Esophagus (tissue), 2 donors: ENCODE data around the gene LMTK3. TPM values are rescaled to one million over a fixed set of nuclear protein-coding genes. Genes with fewer than 3 reads are reported as not detected.

ENCODE experiments used
- H3K27ac ChIP-seq, 2 donors: one replicate each; pipeline ENCODE4 v1.5.1; 2013; ENCODE audit warnings: low read depth in 2 of 2, mild to moderate bottlenecking in 2 of 2, inconsistent platforms in 1 of 2, low read length in 1 of 2, moderate library complexity in 1 of 2
- H3K27me3 ChIP-seq, 2 donors: one replicate each; pipeline ENCODE4 v1.6.1; 2013; ENCODE audit warnings: low read length in 2 of 2, control low read depth in 1 of 2, mild to moderate bottlenecking in 1 of 2; ENCODE audit not compliant: insufficient read depth in 2 of 2, control insufficient read depth in 1 of 2
- H3K36me3 ChIP-seq, 2 donors: one replicate each; pipeline ENCODE4 v1.6.1; 2013; ENCODE audit warnings: low read length in 1 of 2; ENCODE audit not compliant: control insufficient read depth in 2 of 2, insufficient read depth in 2 of 2
- H3K4me1 ChIP-seq, 2 donors: one replicate each; pipeline ENCODE4 v1.6.1; 2013; ENCODE audit warnings: low read length in 1 of 2; ENCODE audit not compliant: control insufficient read depth in 2 of 2, insufficient read depth in 2 of 2
- H3K4me3 ChIP-seq, 2 donors: one replicate each; pipeline ENCODE4 v1.5.1; 2013; ENCODE audit warnings: low read length in 2 of 2, mild to moderate bottlenecking in 2 of 2, low read depth in 1 of 2, moderate library complexity in 1 of 2
- H3K9me3 ChIP-seq, 2 donors: one replicate each; pipeline ENCODE4 v1.6.1; 2013; ENCODE audit warnings: mild to moderate bottlenecking in 2 of 2, low read depth in 1 of 2, low read length in 1 of 2, moderate library complexity in 1 of 2; ENCODE audit not compliant: control insufficient read depth in 2 of 2, insufficient read depth in 1 of 2
- WGBS, 2 donors: extraction: QIAGEN DNeasy Blood & Tissue Kit; methylation state at CpG; one replicate each; pipeline ENCODE4 v1.1.7; 2013; 5-methylcytosine and 5-hydroxymethylcytosine counted together
- polyA plus RNA-seq, 2 donors: library from polyadenylated mRNA; stranded (reverse); fragments of 200-250 nt; gene quantifications; one replicate each; pipeline ENCODE4 v1.2.3, GENCODE V29; 2013
- donor health status: healthy with polysubstance abuse.
- donor health status: Bipolar disorder and iron deficiency.

Gene LMTK3
- polyA plus RNA-seq, 2 donors: 2.9 to 7.5 TPM

DNA sequence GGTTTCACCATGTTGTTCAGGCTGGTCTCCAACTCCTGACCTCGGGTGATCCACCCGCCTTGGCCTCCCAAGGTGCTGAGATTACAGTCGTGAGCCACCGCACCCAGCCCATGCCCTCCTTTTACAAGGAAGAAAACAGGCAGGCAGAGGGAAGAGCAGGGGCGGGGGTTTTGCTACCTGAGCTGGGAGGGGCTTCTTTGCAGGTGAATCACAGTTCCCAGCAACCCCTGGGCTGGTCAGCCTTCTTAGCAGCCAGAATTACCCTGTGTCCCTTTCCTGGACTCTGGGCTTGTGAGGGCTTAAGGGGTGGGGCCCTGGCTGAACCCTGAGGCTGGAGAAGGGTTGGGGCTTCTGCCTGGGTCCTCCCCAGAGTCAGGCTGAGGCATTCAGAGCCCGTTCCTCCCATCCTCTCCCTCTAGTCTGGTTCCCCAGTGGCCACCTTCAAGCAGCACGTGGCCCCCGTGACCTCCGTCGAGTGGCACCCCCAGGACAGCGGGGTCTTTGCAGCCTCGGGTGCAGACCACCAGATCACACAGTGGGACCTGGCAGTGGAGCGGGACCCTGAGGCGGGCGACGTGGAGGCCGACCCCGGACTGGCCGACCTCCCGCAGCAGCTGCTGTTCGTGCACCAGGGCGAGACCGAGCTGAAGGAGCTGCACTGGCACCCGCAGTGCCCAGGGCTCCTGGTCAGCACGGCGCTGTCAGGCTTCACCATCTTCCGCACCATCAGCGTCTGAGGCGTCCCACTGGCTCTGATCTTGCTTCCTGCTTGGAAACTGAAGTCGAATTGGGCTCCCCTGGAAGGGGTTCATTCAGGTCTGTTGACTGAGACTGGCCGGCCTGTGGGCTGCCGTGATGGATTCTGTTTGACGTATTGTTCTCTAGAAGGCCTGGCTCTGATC lies 59.1 kb downstream of the LMTK3 start:
- H3K4me3 ChIP-seq: no peak overlapping the region
- H3K4me1 ChIP-seq: no peaks in the 10 kb centered on the region
- no peaks in the 10 kb centered on the region for H3K9me3 ChIP-seq
- WGBS, 2 donors: 86 to 89% methylated on average over 33 of the region's 33 CpGs
- H3K36me3 ChIP-seq: peaks cover 22 to 50% of the 10 kb centered on the region in 2 donors
- peak overlapping the region in 1 of 2 donors; percentile 43 for H3K27ac ChIP-seq
- no peaks in the 10 kb centered on the region for H3K27me3 ChIP-seq

GRCh38 chr19:48451624-48452023 lies 60.0 kb downstream of the LMTK3 start:
- 87 to 88% methylated on average over 12 of the region's 12 CpGs for WGBS, 2 donors
- Histone ChIP-seq H3K27ac (no peak overlapping the region), H3K36me3 (peaks cover 17 to 46% of the 10 kb centered on the region in 2 donors), H3K4me1 (peaks cover 0 to under 1% of the 10 kb centered on the region in 2 donors), H3K27me3 (no peaks in the 10 kb centered on the region), H3K4me3 (no peak overlapping the region), H3K9me3 (no peaks in the 10 kb centered on the region)

DNA sequence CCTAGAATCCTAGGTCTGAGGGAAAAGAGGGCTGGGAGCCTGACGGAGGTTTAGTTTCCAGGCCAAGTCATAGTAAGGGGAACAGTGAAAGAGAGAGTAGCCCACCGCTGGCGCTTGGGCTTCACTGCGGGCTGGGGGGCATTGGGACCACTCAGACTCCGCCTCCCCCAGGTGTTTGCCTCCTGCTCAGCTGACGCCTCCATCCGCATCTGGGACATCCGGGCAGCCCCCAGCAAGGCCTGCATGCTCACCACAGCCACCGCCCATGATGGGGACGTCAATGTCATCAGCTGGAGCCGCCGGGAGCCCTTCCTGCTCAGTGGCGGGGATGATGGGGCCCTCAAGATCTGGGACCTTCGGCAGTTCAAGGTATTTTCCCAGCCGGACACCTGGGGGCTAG lies 60.8 kb downstream of the LMTK3 start:
- Histone ChIP-seq H3K27ac (no peak overlapping the region), H3K4me3 (no peak overlapping the region), H3K36me3 (peaks cover 17 to 39% of the 10 kb centered on the region in 2 donors), H3K4me1 (peaks cover 0 to 3% of the 10 kb centered on the region in 2 donors), H3K27me3 (no peaks in the 10 kb centered on the region), H3K9me3 (no peaks in the 10 kb centered on the region)
- 94 to 95% methylated on average over 15 of the region's 15 CpGs for WGBS, 2 donors

GRCh38 chr19:48450441-48450840 lies 61.2 kb downstream of the LMTK3 start:
- H3K27me3 ChIP-seq: no peaks in the 10 kb centered on the region
- 93 to 94% methylated on average over 22 to 23 of the region's 23 CpGs for WGBS, 2 donors
- H3K4me1 ChIP-seq: peaks cover 0 to 3% of the 10 kb centered on the region in 2 donors
- no peaks in the 10 kb centered on the region for H3K9me3 ChIP-seq
- H3K27ac ChIP-seq: no peak overlapping the region
- H3K36me3 ChIP-seq: peaks cover 13 to 36% of the 10 kb centered on the region in 2 donors
- H3K4me3 ChIP-seq: no peak overlapping the region

DNA sequence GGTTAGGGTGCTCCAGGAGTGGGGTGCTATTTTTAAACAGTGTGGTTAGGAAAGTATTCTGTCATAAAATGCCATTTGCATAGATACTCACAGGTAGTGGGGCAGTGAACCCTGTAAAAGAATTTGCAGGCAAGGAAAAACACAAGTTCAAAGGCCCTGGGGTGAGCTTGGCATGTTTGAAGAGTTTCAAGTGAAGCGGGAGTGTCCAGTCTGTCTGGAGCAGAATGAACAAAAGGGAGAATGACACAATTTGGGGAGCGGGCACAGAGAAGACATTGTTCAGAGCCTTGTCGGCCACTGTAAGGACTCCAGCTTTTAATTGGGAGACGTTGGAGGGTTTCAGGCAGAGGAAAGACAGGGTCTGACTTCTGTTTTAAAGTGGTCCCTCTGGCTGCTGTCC lies 63.1 kb downstream of the LMTK3 start:
- Histone ChIP-seq H3K27me3 (no peaks in the 10 kb centered on the region), H3K4me1 (peaks cover 3 to 6% of the 10 kb centered on the region in 2 donors), H3K27ac (no peak overlapping the region), H3K4me3 (no peak overlapping the region), H3K9me3 (no peaks in the 10 kb centered on the region), H3K36me3 (peaks cover 9 to 28% of the 10 kb centered on the region in 2 donors)
- 92 to 96% methylated on average over 4 of the region's 4 CpGs for WGBS, 2 donors

DNA sequence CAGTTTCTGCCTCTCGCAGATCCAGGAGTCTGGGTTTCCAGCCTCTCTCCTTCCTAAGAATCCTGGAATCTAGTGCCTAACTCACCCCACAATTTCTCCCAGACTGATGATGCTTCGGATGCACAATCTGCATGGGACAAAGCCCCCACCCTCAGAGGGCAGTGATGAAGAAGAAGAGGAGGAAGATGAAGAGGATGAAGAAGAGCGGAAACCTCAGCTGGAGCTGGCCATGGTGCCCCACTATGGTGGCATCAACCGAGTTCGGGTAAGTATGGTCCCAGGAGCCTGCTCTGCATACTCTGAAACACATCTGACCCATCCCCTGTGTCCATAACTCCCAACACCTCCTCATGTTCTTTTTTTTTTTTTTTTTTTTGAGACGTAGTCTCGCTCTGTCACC lies 65.1 kb downstream of the LMTK3 start:
- peaks cover 0 to 4% of the 10 kb centered on the region in 2 donors for H3K27me3 ChIP-seq
- H3K27ac ChIP-seq: no peak overlapping the region
- WGBS, 2 donors: 71 to 76% methylated on average over 5 to 7 of the region's 7 CpGs
- H3K4me3 ChIP-seq: peak overlapping the region; percentile 84 to 90
- no peaks in the 10 kb centered on the region for H3K9me3 ChIP-seq
- H3K36me3 ChIP-seq: peaks cover 8 to 16% of the 10 kb centered on the region in 2 donors
- peaks cover 3 to 6% of the 10 kb centered on the region in 2 donors for H3K4me1 ChIP-seq

- peaks cover 8 to 10% of the 10 kb centered on the region in 2 donors for H3K36me3 ChIP-seq
- WGBS, 2 donors: 0 to 1% methylated on average over 61 of the region's 61 CpGs
- peaks cover 0 to 4% of the 10 kb centered on the region in 2 donors for H3K27me3 ChIP-seq
- no peaks in the 10 kb centered on the region for H3K9me3 ChIP-seq
- peak within 1 kb of the TSS; percentile 84 to 90 for H3K4me3 ChIP-seq
- H3K27ac ChIP-seq: peak within 1 kb of the TSS; percentile 84 to 92
- H3K4me1 ChIP-seq: peaks cover 3 to 6% of the 10 kb centered on the region in 2 donors
Observed at GRCh38 chr19:48445606-48446481, 65.8 kb downstream of the LMTK3 start, which contains the start of gene GRWD1. GRWD1 (plus strand) TSS chr19:48445983; CDS start chr19:48446006, 23 bp downstream.

DNA sequence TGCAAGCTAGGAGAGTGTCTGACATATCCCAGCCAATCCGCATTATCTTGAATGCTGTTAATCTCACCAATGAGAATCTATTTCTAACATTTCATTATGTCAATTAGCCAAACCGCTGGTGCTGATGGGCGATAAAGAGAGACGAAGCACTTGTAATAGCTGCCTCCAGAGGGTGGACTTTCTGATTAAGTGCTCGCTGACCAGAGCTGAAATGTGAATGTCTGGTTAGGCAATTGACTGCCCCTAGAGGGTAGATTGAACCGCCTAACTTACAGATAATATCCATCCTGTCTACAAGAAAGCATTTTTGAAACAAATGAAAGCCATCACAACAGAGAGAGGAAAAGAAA lies 66.4 kb downstream of the LMTK3 start:
- Histone ChIP-seq H3K36me3 (peaks cover 4% of the 10 kb centered on the region in 2 donors), H3K4me3 (peak overlapping the region; percentile 84 to 90), H3K9me3 (no peaks in the 10 kb centered on the region), H3K27ac (peak overlapping the region in 1 of 2 donors; percentile 84), H3K4me1 (peaks cover 3 to 6% of the 10 kb centered on the region in 2 donors), H3K27me3 (peaks cover 0 to 4% of the 10 kb centered on the region in 2 donors)
- 6 to 9% methylated on average over 6 of the region's 6 CpGs for WGBS, 2 donors

GRCh38 chr19:48444936-48445200 lies 66.8 kb downstream of the LMTK3 start:
- no peak overlapping the region for H3K27ac ChIP-seq
- H3K36me3 ChIP-seq: peaks cover under 1 to 2% of the 10 kb centered on the region in 2 donors
- WGBS, 2 donors: 32 to 33% methylated on average over 3 of the region's 3 CpGs
- no peak overlapping the region for H3K4me3 ChIP-seq
- no peaks in the 10 kb centered on the region for H3K9me3 ChIP-seq
- H3K27me3 ChIP-seq: peaks cover 0 to 4% of the 10 kb centered on the region in 2 donors
- H3K4me1 ChIP-seq: peaks cover 3 to 6% of the 10 kb centered on the region in 2 donors
